ENCODE results near the gene ANO1. TPM values are rescaled to one million over a fixed set of nuclear protein-coding genes. Genes with fewer than 3 reads are reported as not detected.

Gene ANO1
- total RNA-seq, 1 experiment from 2014 or later, result 8.4 TPM

DNA sequence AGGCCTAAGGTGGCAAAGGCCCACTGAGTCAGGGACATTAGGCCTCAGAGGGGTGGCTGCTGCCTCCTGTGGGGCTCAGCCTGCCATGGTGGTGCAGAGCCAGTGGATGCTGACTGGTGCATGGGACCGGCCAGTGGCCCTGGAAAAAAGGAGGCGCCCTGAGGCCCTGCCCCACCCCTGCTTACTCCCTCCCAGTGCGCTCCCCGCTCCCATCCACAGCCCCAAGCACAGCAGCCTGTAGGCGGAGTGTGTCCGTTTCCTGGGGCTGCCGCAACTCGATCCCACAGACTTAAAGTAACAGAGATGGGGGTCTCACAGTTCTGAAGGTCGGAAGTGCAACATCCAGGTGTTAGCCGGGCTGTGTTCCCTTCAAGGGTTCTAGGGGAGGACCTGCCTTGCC lies 86.6 kb downstream of the ANO1 start:
- no peak for DNase-seq (ENCODE audit: low read depth)

DNA sequence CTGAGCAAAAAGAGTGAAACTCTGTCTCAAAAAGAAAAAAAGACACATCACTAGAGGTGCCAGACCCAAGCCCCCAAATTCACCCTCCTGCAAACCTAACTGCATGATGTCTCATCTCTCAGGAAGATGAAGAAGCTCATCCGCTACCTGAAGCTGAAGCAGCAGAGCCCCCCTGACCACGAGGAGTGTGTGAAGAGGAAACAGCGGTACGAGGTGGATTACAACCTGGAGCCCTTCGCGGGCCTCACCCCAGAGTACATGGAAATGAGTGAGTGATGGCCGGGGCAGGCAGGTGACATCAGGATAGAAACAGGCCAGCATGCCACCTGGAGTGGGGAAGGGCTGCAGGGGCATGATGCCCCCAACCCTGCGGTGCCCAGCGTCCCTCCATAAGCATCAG lies 89.0 kb downstream of the ANO1 start:
- DNase-seq (ENCODE audit: low read depth), result no peak

DNA sequence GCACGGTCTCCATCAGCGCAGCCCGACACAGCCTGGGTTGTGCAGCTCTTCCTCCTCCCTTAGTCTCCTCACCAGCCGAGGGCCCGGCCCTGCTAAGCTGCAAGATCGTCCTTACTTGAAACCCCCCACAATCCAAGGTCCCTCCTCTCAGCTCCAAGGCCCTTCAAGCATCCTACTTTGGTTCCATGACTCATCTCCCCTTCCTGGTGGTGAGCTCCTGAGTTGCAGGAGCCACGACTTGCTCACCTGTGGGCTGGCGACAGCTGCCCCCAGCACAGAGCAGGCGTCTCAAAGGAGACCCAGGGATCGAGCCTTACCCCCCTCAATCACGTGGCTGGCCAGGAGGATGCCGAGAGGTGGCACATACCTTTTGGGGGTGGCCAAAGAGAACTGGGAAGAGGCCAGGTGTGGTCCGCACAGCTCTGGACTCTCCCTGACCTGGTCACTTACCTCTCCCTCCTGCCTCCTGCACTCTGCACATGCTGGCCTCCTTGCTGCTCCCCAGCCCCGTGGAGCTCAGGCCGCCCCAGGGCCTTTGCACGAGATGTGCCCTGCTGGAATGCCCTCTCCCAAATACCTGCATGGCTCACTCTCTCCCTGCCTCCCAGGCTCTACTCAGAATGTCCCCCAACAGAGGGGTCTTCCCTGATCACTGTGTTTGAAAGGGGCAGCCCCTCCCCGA lies 89.7 kb downstream of the ANO1 start:
- DNase-seq (ENCODE audit: low read depth), result no peak

DNA sequence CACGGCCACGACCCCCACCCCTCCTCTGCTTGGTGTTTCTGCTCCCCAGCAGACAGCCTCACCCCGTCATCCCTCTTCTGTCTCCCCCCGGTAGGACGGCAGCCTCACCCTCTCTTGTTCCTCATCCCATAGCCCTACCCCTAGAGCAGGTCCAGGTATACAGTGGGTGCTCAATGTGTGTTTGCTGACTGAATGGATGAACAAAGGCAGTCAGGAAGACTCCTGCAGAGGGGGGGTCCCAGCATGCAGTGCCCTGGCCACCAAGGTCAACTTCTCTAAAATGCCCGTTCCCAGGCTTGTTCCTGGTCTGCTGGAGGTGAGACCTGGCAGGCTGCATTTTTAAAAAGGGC lies 90.3 kb downstream of the ANO1 start:
- no peak for DNase-seq (ENCODE audit: low read depth)

DNA sequence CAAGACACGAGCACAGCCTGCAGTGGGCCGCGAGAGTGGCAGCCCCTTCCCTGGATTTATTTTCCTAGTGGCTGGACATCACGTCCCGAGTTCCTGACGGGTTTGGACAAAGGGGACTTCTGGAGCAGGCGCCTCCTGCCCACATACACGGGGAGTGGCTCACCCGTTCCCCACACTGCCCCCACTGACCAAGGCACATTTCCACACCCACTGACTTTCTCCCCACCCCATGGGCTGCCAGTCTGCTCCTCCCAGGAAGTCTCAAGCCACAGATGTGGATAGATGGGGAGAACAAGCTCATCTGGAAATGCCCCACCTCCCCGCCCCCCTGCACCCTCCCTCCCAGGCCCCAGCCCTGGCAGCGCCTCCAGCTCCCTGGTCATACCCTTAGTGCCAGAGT lies 91.0 kb downstream of the ANO1 start:
- DNase-seq (ENCODE audit: low read depth), result peak; percentile 17

DNA sequence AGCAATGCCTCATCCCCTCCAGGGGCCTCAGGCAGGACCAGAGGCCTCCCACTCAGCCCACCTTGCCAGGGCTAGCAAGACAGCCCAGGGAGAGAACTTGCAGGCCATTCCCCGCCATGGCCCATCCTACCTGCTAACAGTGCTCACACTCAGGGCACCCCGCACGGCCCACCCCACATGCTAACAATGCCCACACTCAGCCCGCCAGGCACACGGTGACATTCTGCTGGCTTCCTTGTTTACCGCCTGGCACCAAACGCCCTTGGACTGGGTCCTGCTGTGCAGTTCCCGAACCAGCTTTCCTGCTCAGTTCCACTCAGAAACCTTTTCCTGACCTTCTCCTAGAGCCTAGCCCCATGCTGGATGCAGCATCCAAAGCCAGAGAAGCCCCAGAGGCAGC lies 91.5 kb downstream of the ANO1 start:
- DNase-seq (ENCODE audit: low read depth), result no peak

DNA sequence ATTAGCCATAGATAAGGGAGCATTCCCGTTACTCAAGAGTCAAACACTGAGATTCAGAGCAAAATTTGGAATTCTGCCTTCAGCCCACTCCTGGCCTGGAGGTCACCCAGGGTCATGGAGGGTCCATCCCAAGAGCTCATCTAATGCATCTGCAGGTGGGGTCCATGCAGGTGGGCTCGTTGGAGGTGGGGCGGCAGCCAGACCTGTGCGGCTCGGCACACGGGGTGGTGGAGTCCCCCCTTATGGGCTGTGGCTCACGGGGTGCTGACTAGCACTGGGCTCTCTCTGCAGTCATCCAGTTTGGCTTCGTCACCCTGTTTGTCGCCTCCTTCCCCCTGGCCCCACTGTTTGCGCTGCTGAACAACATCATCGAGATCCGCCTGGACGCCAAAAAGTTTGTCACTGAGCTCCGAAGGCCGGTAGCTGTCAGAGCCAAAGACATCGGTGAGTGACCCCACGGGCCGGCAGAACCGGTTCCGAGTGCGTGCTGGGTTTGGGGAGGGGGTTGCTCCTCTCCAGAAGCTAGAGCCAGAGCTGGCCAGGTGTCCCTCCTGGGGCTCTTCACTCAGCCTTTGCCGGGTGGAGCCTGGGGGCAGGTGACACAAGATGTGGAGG lies 92.6 kb downstream of the ANO1 start:
- DNase-seq (ENCODE audit: low read depth), result no peak

DNA sequence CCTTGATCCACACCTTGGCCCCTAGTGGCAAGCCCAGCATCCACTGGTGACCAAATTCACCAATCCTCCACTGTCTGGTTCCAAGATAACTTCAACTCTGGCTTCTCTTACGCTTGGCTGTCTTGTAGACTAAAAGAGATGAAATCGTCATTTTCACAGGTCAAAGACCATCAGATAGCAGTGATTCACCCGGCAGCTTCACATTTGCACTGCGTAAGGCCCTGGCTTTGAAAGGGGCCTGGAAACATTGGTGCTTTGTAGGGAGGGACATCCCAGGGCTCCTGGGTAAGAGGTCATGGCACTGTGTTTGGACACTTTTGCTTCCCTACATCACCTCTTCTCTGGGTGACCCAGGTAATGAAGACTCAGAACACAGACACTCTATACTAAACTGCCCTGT lies 94.9 kb downstream of the ANO1 start:
- peak; percentile 31 for DNase-seq (ENCODE audit: low read depth)

DNA sequence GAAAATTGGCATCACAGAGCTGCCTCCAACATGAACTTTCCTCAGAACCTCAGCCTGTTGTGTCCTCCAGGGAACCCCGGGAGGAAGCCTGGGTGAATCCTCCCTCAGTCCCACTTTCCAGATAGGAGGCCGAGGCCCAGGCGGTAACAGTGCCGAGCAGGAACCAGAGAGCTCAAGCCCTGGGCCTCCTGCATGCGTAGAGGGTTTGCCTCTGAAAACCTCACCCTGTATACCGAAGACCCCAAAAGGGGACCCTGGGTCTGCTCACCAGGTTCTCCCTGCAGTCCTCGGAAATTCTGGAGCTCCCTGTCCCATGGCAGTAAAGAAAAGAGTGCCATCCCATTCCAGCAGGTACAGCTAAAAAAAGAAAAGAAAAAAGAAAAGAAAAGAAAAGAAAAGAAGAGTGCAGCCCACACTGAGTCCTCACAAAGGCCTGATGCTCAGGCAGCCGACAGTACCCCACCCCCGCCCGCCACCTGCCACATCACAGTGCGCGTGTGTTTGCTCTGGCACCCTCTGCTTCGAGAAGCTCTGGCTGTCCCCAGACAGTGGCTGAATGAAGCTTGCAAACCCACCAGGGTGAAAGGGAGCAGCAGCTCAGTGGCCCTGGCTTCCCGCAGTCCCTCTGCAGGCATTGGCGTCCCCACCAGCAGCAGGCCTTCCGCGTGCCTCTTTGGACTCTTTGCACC lies 96.6 kb downstream of the ANO1 start:
- no peak for DNase-seq (ENCODE audit: low read depth)

DNA sequence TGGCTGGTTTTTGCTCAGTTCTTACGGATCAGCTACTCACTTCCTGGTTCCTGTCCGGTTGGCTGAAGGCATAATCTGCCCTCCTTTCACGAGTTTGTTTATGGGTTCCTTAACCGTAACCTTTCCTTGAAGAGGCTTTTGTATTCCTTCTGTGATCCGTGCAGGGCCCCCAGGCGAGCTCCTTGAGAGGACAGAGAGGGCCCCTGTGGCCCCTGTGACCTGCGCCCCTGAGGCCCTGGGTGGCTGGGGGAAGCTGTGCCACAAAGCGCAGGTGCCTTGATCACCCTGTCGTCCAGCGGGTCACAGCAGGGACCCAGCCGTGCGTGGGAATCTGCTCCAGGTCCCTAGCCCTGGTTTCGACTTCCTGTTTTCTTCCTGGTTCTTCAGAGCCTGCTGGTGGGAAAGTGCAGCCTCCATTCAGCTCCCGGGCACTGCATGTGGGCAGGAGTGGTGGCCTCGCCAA lies 97.2 kb downstream of the ANO1 start:
- DNase-seq (ENCODE audit: low read depth), result no peak

DNA sequence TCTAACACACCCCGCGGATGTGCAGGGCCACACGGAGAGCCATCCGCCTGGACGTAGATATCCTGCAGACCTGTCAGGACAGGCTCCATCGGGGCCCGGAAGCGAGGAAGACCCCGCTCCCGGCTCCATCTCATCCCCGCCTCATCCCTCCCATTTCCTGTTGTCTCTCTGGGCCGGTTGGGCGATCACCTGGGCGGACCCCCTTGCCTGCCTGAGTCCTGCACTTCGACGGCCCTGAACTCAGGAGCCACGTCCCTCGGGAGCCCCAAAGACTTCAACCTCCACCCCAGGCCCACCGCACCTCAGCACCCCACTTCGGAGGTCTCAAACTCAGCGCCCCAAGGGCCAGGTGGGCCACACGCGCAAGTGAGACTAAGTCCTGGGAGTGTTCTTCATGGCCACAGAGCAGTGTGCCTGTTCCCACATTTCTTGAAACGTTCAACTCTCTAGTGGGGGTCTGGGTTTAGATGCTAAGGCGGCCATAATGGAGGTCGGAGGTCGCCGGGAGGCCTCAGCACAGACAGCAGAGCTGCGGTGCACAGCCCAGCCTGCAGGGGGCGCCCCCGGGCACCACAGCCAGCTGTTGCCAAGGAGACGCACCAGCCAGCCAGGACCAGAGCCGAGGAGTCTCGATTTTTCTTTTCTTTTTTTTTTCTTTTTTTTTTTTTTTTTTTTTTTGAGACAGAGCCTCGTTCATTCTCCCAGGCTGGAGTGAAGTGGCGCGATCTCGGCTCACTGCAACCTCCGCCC lies 99.0 kb downstream of the ANO1 start:
- no peak for DNase-seq (ENCODE audit: low read depth)

DNA sequence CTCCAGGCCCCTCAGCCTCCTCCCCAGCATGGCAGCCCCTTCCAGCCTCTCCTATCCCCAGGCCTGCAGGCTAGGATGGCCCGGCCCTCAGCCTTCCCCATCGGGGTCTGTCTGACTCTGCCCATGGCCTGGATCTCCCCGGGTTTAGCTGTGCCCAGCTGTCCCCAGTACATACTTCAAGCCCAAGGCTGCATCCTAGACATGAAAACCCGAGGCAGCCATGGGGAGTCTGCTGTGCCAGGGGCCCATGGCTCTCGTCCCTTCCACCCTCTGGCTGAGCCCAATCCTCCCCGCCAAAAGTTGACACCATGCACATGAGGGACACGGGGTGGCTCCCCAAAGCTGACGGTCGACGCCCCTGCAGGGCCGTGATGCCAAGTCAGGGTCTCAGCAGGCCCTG lies 102.8 kb downstream of the ANO1 start:
- no peak for DNase-seq (ENCODE audit: low read depth)

DNA sequence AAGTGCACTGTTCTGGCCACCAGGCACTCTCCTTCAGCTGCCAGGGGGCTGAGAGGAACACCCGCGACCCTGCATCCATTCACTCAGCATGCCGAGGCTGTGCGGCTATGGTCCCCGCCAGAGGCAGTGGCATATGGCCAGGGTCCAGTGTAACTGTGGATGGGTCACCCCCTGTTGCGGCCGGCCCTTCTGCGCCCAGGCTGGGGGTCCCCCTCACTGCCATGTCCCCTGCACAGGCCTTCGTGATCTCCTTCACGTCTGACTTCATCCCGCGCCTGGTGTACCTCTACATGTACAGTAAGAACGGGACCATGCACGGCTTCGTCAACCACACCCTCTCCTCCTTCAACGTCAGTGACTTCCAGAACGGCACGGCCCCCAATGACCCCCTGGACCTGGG lies 104.1 kb downstream of the ANO1 start:
- DNase-seq (ENCODE audit: low read depth), result no peak

DNA sequence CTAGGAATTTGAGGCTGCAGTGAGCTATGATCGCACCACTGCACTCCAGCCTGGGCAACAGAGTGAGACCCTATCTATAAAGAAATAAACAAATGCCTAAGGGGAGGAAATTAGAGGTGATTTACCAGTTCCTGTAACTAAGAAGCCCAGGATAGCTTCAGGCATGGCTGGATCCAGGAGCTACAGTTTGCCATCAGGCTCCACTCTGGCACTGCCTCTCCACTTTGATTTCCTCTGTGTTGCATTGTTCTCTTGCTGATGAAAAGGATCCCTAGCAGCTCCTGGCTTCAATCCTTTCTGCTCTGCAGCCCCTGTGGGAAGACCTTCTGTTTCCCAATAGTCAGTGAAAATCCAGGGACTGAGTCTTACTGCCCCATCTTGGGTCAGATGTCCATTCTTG lies 104.9 kb downstream of the ANO1 start:
- no peak for DNase-seq (ENCODE audit: low read depth)

DNA sequence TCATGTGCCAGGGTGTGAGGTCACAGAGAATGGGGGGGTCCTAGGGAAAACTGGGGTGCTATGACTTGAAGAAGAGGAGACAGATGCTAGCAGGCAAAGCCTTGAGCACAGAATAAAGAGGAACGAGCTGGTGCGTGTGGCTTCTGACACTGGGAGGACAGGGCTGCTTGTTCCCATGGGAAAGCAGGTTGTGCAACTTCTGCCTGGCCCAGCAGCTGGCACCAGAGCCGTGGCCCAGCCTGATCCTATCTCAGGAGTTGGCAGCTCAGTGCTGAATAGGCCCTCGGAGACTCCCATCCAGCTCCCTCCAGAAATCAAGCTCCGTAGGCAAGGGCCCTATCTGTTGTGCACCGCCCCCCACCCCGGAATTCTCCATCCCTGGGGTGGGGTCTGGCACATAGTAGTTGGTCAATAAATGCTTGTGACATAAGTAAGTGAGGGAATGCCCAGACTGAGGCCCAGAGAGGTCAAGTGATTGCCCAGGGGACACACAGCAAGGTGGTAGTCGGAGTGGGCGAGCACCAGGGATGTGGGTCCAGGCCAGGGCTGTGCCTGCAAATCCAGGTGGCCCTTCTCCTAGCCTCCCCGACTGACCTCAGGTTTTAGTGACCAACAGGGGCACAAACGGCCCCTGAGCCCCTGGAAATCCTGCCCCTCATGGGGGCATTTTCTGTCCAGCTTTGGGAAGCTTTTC lies 105.5 kb downstream of the ANO1 start:
- no peak for DNase-seq (ENCODE audit: low read depth)

DNA sequence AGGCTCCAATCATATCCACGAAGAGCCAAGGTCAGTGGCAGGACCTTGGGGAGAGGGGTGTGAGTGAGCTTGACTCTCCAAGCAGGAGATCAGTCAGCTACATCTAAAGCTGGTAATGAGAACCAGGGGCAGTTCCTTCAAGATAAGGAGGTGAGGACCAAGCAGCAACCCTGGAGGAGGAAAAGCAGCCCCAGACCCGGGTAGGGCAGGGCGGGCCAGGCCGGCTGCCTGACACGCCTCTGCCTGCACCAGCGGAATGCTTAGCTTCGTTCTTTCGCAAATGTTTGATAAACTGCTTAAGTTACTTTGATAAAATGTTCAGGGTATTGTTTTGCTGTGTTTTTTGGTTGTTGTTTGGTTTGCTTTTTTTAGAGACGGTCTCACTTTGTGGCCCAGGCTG lies 106.3 kb downstream of the ANO1 start:
- no peak for DNase-seq (ENCODE audit: low read depth)

DNA sequence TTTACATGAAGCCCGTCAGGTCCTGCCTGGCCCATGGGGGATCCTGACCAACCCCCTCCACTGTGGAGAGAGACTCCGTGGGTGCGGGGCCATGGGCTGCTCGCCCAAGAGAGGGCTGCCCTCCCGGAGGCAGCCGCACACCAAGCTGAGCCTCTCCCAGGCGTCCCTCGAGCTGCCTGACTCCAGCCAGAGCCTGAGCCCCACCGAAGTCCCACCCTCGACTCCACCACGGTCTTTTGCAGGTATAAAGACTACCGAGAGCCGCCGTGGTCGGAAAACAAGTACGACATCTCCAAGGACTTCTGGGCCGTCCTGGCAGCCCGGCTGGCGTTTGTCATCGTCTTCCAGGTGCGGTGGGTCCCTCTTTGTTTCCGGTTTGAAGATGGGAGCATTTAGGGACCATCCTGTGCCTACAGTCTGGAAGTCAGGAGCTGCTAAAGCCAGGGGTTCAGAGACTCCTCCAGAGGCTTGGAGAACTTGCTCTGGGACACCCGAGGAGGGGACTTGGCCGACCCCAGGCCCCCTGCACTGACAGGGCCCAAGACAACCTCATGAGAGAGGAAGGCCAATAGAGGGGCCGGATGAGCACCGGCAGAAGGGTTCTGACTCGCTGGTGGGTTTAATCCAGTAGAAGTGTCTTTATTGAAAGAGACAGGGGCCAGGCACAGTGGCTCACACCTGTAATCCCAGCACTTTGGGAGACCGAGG lies 107.4 kb downstream of the ANO1 start:
- no peak for DNase-seq (ENCODE audit: low read depth)

DNA sequence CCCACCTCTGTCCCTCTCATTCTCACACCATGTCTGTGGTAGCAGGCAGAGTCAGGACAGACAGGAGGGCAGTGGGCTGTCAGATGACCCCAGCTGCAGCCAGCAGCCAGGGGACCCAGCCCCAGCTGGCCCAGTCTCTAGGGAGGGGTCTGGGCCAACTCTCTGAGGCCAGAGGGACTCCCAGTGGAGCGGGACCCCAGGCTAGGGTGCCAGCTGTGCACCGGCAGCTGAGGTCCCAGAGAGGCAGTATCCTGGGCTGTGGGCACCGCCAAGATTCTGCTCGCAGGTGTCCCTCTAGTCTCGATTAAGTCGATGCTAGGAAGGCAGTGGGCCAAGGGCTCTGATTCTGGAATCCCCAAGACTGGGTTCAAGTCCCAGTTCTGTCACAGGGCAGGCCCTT lies 108.3 kb downstream of the ANO1 start:
- no peak for DNase-seq (ENCODE audit: low read depth)

DNA sequence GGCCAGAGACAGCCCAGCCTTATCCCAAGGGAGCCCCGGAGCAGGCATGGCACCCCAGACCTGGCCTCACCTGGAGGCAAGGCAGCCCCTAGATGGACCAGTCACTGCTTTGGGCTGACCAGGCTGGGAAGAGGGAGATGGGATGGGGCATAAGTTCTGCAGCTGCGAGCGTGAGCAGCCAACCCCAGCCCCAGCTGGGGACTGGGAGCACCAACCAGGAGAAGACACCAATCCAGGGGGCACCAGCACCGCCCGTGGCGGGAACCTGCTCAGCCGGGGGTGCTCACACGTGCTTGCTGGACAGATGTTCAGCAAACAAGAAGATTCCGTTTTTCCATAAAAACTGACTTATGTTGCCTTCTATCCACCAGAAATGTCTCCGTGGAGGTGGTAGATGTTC lies 108.8 kb downstream of the ANO1 start:
- DNase-seq (ENCODE audit: low read depth), result no peak

DNA sequence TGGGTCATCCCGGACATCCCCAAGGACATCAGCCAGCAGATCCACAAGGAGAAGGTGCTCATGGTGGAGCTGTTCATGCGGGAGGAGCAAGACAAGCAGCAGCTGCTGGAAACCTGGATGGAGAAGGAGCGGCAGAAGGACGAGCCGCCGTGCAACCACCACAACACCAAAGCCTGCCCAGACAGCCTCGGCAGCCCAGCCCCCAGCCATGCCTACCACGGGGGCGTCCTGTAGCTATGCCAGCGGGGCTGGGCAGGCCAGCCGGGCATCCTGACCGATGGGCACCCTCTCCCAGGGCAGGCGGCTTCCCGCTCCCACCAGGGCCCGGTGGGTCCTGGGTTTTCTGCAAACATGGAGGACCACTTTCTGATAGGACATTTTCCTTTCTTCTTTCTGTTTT lies 109.7 kb downstream of the ANO1 start:
- no peak for DNase-seq (ENCODE audit: low read depth)

DNA sequence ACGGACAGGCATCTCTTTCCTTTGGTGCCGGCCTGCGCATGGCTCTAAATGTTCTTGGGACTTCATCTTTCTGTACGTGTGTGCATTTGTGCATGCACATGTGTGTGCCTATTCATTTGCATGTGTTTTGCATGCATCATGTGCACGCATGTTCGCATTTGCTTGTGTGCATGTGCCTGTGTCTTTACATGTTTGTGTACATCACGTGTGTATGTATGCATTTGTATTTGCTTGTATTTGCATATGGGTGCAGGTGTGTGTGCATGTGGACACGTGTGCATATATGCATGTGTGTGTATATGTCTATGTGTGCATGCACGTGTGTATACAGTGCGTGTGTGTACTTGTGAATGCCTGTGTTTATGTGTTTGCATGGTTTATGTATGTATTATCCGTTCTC lies 111.5 kb downstream of the ANO1 start:
- no peak for DNase-seq (ENCODE audit: low read depth)

Data from RPMI7951 (cell line).